Bronchial epithelial cell (primary cell): Measurements from ENCODE around the gene GZMM. TPM values are rescaled to one million over a fixed set of nuclear protein-coding genes. Genes with fewer than 3 reads are reported as not detected.

Experiments
- DNase-seq: peaks from one replicate; pipeline ENCODE4 v3.0.0-alpha.2; 2010; ENCODE audit warnings: low read depth
- FAIRE-seq: peaks from 2 replicates; lab custom pipeline; 2011; peaks lifted over from hg19 to GRCh38; lab: Jason Lieb, UNC
- H3K27me3 ChIP-seq: 2 replicates; pipeline ENCODE4 v1.5.1; 2011; ENCODE audit warnings: low read length; ENCODE audit not compliant: control insufficient read depth, insufficient read depth
- H3K36me3 ChIP-seq: 2 replicates; pipeline ENCODE4 v1.5.1; 2011; ENCODE audit warnings: low read length; ENCODE audit not compliant: control insufficient read depth, insufficient read depth
- H3K4me3 ChIP-seq: 2 replicates; pipeline ENCODE4 v1.5.1; 2011; ENCODE audit warnings: mild to moderate bottlenecking, low read depth, low read length, control low read depth
- CTCF ChIP-seq: IDR thresholded peaks from 2 replicates; pipeline ENCODE4 v1.5.1; 2011; ENCODE audit warnings: mild to moderate bottlenecking, moderate library complexity, low read length, control low read depth, inconsistent platforms; ENCODE audit not compliant: insufficient read depth, severe bottlenecking
- total RNA-seq: library from RNA; depleted of rRNA; stranded (reverse); fragments of >200 nt; gene quantifications from 2 replicates; pipeline ENCODE4 v1.2.1, GENCODE V29; 2014

The GZMM gene
- total RNA-seq, 1 donor from 2014 or later: not detected

DNA sequence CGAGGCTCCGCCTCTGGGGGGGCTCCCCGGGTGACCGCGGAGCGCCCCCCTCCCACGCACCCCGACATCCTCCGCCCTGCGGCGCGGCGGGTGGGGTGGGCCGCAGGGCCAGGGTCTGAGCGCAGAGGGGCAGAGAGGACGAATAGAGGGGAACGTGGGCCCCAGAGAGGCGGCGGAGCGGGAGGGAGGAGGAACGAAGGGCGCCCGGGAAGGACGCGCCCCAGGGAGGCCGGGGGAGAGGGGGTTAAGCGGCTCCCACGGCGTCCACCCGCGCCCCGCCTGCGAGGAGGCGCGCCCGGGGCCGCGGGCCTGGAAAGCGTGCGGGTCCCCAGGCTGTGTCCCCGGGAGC is 46.9 kb downstream of the GZMM start:
- H3K36me3 ChIP-seq: no peaks in the 10 kb centered on the region
- DNase-seq (no peak), FAIRE-seq (no peak)
- TF ChIP-seq CTCF: no peak
- peaks cover 7% of the 10 kb centered on the region for H3K27me3 ChIP-seq
- no peak overlapping the region for H3K4me3 ChIP-seq

DNA sequence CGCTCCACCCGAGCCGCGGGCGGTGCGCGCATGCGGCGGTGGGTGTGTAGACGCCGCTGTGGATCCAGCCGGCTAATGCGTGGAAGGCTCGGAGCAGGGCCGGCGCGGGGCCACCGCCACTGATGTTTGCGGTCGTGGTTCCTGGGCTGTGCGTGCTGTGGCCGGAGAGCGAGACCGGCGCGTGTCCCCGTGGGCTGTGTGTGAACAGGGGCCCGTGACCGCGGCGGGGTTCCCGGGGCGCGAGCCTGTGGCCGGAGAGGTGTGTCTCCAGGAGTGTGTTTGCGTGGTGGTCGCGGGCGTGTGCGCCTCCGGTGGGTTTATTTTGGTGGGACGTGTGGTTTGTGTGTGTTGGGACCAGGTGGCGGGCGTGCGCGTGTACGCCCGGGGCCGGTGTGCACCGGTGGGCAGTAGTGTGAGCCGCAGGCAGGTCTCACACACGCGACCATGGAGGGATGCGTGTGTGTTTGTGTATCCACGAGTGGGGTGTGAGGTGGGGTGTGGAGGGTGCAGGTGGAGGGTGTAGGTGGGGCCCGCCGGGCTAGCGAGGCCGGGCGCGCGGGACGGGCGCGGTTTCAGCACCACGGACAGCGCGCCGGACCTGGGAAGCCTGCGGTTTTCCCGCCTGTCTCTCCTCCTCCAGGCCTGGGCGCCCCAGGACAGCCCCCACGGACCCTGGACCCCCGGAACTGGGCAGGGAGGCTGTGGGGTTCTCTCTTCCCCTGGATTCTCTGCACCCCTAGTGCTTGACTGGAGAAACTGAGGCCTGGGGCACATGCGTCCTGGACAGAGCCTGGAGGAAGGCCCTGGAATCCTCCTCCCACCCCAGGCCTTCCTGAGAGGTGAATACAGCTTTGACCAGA is 47.5 kb downstream of the GZMM start:
- no peak for TF ChIP-seq CTCF
- FAIRE-seq: no peak
- H3K4me3 ChIP-seq: no peak overlapping the region
- no peaks in the 10 kb centered on the region for H3K36me3 ChIP-seq
- H3K27me3 ChIP-seq: peaks cover 7% of the 10 kb centered on the region
- DNase-seq: no peak

DNA sequence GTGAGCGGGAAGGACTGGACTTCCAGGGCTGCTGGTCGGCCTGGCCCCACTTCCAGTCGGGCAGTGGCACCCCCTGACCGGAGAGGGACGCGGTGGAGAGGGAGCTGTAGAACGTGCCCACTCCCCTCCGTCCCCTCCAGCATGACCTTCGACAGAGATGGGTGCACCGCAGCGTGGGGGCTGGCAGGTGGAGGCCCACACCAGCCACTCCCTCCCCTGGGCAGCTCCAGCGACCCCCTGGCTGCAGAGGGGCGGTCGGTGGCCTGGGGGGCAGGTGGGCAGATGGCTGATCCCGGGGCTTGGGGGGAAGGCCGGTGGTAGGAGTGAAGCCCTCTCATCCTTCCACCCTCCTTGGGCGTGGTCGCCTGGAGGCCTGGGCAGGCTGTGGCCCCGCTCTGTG is 48.2 kb downstream of the GZMM start:
- FAIRE-seq (no peak), DNase-seq (no peak)
- H3K4me3 ChIP-seq: no peak overlapping the region
- H3K27me3 ChIP-seq: peaks cover 7% of the 10 kb centered on the region
- no peak for TF ChIP-seq CTCF
- no peaks in the 10 kb centered on the region for H3K36me3 ChIP-seq

- Histone ChIP-seq H3K36me3 (no peaks in the 10 kb centered on the region), H3K4me3 (no peak overlapping the region), H3K27me3 (peaks cover 7% of the 10 kb centered on the region)
- DNase-seq (no peak), FAIRE-seq (no peak)
- TF ChIP-seq CTCF: no peak
Measured at GRCh38 chr19:593055-593454, 49.2 kb downstream of the GZMM start.

- no peak for FAIRE-seq
Measured at GRCh38 chr19:593505-593904, 49.7 kb downstream of the GZMM start.

More at GRCh38 chr19:593505-593904, 49.7 kb downstream of the GZMM start:
- H3K36me3 ChIP-seq: no peaks in the 10 kb centered on the region
- peaks cover 7% of the 10 kb centered on the region for H3K27me3 ChIP-seq
- no peak for DNase-seq
- H3K4me3 ChIP-seq: no peak overlapping the region
- no peak for TF ChIP-seq CTCF
